Measurements from ENCODE around the gene GATC. TPM values are rescaled to one million over a fixed set of nuclear protein-coding genes. Genes with fewer than 3 reads are reported as not detected.

The GATC gene
- total and polyA plus RNA-seq, 9 donors: 11.9 to 34.7 (median 19.4) TPM

GRCh38 chr12:120469450-120470149 lies 23.4 kb downstream of the GATC start, which contains the start of gene SRSF9:
TSS of gene SRSF9 (minus strand) at chr12:120469748. CDS start at chr12:120469609, 139 bp downstream.
- peak within 1 kb of the TSS; percentile 79 for H3K4me3 ChIP-seq
- H3K36me3 ChIP-seq: no peaks in the 10 kb centered on the region
- intact Hi-C loops (cut with DNase I): no loop called here
- H3K4me1 ChIP-seq (ENCODE audit: insufficient read depth): peaks cover 9% of the 10 kb centered on the region
- no peak for TF ChIP-seq EP300 (IDR thresholded peaks at IDR 0.05)
- TF ChIP-seq POLR2A (IDR thresholded peaks at IDR 0.05): peak; percentile 76
- TF ChIP-seq CTCF (IDR thresholded peaks at IDR 0.05): peak; percentile 89 to 94 (median 94)
- no peaks in the 10 kb centered on the region for H3K9me3 ChIP-seq
- DNase-seq: peak; percentile 95 to 97 (median 96)
- 0% methylated on average over 68 to 88 of the region's 88 CpGs for WGBS, 3 donors
- no peaks in the 10 kb centered on the region for H3K27me3 ChIP-seq
- peak within 1 kb of the TSS; percentile 87 to 89 for H3K27ac ChIP-seq

- Histone ChIP-seq H3K36me3 (no peaks in the 10 kb centered on the region), H3K4me3 (peak overlapping the region; percentile 79), H3K9me3 (no peaks in the 10 kb centered on the region), H3K27me3 (no peaks in the 10 kb centered on the region), H3K4me1 (ENCODE audit: insufficient read depth) (peaks cover 9% of the 10 kb centered on the region), H3K27ac (peak overlapping the region; percentile 87 to 89)
- no peak for TF ChIP-seq POLR2A (IDR thresholded peaks at IDR 0.05)
- TF ChIP-seq EP300 (IDR thresholded peaks at IDR 0.05): no peak
- TF ChIP-seq CTCF (IDR thresholded peaks at IDR 0.05): no peak
- 49 to 60% (median 50%) methylated on average over 26 of the region's 26 CpGs for whole genome bisulfite sequencing, 3 donors
- DNase-seq: peak in 2 of 5 donors; percentile 18 to 43
- intact Hi-C loops (cut with DNase I): no loop called here
Measured at GRCh38 chr12:120470150-120470784, 24.0 kb downstream of the GATC start.

- DNase-seq: no peak
- Histone ChIP-seq H3K27me3 (no peaks in the 10 kb centered on the region), H3K4me3 (no peak overlapping the region), H3K27ac (no peak overlapping the region), H3K36me3 (no peaks in the 10 kb centered on the region), H3K4me1 (ENCODE audit: insufficient read depth) (peaks cover 5% of the 10 kb centered on the region), H3K9me3 (no peaks in the 10 kb centered on the region)
- intact Hi-C loops (cut with DNase I): no loop called here
- TF ChIP-seq EP300 (IDR thresholded peaks at IDR 0.05) (no peak), CTCF (IDR thresholded peaks at IDR 0.05) (no peak), POLR2A (IDR thresholded peaks at IDR 0.05) (no peak)
Measured at GRCh38 chr12:120472521-120472920, 26.3 kb downstream of the GATC start.

- no peaks in the 10 kb centered on the region for H3K27me3 ChIP-seq
- H3K9me3 ChIP-seq: no peaks in the 10 kb centered on the region
- peaks cover 5% of the 10 kb centered on the region for H3K4me1 ChIP-seq (ENCODE audit: insufficient read depth)
- no peak overlapping the region for H3K27ac ChIP-seq
- no peak overlapping the region for H3K4me3 ChIP-seq
- DNase-seq: no peak
- TF ChIP-seq EP300 (IDR thresholded peaks at IDR 0.05) (no peak), POLR2A (IDR thresholded peaks at IDR 0.05) (no peak), CTCF (IDR thresholded peaks at IDR 0.05) (no peak)
- H3K36me3 ChIP-seq: no peaks in the 10 kb centered on the region
- WGBS, 3 donors: 64 to 67% (median 64%) methylated on average over 6 of the region's 6 CpGs
- intact Hi-C loops (cut with DNase I): no loop called here
Measured at GRCh38 chr12:120473807-120474615, 27.8 kb downstream of the GATC start.
